Endometrial microvascular endothelial cells (primary cell): ENCODE data around the gene CFAP119. TPM values are rescaled to one million over a fixed set of nuclear protein-coding genes. Genes with fewer than 3 reads are reported as not detected.

Source experiments
- in situ Hi-C: cut with HindIII; loops from 2 replicates; pipeline ENCODE4 v1.10.0; 2017; ENCODE audit warnings: low sequenced_read_pairs, low pct_unique_long_range_greater_than_20kb; ENCODE audit errors: inconsistent ontology term
- total RNA-seq: library from RNA; depleted of rRNA; stranded (reverse); fragments of >200 nt; gene quantifications from one replicate; pipeline ENCODE4 v1.2.3, GENCODE V29; 2015; ENCODE audit errors: inconsistent ontology term

Gene CFAP119
- total RNA-seq, 1 donor from 2014 or later, result 1.2 TPM

DNA sequence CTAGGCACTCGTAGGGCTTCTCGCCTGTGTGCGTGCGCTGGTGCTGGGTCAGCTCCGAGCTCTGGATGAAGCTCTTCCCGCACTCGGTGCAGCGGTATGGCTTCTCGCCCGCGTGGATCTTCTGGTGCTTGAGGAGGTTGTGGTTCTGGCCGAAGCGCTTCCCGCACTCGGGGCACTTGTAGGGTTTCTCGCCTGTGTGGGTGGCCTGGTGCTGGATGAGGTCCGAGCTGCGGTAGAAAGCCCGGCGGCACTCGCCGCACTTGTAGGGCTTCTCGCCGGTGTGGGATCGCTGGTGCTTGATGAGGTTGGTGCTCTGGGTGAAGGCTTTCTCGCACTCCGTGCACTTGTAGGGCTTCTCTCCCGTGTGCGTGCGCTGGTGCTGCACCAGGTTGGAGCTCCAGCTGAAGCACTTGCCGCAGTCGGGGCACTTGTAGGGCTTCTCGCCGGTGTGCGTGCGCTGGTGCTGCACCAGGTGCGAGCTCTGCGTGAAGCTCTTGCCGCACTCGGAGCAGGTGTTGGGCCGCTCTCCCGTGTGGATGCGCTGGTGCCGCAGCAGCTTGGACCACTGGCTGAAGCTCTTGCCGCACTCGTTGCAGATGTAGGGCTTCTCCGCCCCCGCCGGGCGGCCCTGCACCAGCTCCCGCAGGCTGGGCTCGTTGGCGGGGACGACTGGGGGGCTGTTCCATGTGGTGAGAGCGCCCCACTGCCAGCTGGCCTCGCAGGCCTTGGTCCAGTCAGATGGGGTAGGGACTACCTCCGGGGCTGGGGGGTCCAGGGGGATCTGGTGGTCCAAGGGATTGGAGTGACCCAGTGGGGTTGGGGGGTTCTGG, 21.6 kb upstream of the CFAP119 start:
- in situ Hi-C loops, result no loop called here

DNA sequence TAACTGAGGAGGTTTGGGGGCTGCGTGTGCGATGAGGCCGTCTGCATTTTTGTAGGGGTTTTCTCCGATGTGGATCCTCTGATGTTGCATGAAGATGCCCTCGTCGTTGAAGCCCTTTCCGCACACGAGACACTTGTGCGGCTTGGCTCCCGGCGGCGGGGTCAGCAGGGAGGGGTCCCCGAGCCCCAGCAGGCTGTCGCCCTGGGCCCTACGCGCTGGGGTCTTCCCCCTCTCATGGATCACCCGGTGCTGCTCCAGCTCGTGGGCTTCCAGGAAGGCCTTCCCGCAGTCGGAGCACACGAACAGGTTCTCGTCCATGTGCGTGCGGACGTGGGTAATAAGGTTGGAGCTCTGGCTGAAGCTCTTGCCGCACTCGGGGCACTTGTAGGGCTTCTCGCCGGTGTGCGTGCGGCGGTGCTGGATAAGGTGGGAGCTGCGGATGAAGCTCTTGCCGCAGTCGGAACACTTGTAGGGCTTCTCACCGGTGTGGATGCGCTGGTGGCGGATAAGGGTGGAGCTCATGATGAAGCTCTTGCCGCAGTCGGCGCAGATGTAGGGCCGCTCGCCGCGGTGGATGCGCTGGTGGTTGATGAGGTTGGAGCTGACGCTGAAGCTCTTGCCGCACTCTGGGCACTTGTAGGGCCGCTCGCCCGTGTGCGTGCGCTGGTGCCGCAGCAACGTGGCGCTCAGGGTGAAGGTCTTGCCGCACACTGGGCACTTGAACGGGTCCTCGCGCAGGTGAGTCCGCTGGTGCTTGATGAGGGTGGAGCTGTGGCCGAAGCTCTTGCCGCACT, 20.8 kb upstream of the CFAP119 start:
- in situ Hi-C loops, result no loop called here

DNA sequence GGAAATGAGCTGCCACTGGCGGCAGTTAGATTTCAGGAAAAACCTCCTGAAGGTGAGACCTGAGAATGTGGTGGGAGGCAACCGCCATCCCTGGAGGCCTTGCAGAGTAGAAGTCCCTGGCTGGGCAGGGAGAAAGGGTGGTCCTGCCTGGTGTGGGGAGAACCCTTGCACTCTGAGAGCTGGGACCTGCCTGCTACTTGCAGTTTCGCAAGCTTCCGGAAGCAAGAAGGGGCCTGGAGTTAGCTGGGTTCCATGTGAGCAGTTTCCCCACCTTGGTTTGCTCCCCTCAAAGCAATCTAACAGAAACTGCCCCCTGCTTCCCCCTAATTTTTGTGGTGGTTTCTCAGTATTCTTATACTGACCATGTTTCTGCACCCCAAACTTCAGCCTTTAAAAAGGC, 18.7 kb upstream of the CFAP119 start:
- in situ Hi-C loops, result no loop called here

DNA sequence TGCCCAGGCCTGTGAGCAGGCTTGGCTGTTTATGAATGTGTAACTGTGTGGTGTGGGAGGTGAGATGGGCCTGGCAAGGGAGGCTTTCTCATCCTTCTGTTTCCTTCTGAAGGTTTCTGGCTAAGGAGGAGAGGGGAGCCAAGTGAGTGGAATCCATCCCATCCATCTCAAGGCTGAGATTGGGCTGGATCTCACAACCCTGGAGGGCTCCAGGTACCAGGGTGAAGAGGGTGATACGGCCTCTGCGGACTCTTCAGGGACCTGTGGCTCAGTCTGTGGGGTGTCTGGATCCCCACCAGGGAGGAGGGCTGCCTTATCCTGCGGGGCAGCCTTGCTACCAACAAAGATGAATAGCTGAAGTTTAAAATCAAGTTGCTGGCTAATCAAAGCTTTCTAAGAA, 18.2 kb upstream of the CFAP119 start:
- in situ Hi-C loops, result no loop called here

DNA sequence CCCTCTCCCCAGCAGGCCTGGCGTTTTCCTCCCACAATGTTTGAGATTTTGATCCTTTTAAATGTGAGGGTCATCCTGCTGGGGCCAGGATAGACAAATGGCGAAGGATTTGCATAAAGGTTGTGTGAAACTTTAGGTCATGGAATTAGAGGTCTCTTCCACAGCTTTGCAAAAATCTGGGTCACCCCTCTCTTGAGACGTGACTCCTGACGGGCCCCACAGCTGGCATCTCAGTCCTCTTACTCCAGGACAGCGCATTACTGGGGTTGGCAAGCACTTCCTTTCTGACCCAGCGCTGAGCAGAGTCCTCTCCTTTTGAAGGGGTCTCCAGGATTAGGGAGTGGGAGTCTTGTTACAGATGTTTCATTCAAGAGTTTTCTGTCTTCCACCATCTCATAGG, 17.7 kb upstream of the CFAP119 start:
- in situ Hi-C loops, result no loop called here

DNA sequence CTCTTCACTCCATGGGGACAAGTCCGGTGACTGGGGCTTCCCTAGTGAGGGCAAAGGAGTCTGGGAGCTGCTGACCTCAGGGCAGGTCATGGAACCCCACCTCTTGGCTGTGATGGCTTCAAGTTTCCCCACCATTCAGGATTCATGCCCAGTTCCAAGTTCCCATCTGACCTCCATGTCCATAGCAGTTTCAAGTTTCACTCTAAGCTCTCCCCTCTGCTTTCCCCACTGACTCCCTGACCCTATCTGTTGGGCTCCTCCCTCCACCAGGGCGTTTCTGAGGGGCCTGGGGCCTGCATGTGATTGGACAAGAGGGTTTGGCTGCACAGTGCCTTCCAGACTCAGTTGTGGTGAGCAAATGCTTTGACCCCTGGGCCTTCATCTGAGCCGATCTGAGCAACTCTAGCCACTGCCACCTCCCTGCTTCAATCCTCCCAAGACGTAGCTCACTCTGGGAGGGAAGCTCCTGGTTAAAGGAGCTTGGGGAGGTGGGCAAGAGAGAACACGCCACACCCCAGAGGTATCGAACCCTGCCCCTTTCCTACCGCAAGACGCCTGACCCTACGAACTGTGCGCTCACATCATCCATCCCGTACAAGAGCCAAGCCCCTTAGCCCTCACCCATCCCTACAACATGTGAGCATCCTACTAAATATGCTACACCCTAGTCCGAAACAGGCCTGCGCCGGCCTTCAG, 16.8 kb upstream of the CFAP119 start:
- in situ Hi-C loops, result no loop called here

DNA sequence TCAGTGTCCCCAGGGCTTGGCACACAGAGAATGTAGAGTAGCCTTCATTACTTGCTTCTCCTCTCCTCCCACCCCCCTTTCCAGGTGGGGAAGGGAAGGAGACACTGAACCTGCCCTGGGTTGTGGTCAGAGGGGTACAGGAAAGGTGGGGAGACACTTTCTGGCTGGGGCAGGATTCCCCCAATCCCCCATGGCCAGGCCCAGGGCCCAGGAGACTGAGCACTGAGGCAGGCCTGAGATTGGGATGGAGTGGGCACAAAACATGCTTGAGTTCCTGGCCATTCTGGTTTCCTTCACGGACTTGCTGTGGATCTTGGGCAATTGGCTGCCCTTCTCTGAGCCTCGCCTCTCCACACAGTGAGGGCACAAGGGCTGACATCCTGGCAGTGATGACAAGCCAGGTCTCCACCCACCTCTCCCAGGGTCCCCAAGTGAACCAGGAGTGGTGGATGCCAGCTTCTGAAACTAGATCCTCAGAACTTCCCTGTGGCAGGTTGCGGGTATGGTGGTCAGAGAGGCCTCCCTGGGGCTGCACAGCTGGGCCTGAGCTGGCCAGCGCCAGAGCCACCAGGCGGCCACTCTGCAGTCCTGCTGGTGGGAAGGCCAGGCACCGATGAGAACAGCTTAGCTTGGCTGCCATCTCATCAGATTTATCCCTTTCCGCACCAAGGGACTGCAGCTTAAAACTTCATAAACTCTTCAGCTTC, 15.9 kb upstream of the CFAP119 start:
- in situ Hi-C loops, result no loop called here

DNA sequence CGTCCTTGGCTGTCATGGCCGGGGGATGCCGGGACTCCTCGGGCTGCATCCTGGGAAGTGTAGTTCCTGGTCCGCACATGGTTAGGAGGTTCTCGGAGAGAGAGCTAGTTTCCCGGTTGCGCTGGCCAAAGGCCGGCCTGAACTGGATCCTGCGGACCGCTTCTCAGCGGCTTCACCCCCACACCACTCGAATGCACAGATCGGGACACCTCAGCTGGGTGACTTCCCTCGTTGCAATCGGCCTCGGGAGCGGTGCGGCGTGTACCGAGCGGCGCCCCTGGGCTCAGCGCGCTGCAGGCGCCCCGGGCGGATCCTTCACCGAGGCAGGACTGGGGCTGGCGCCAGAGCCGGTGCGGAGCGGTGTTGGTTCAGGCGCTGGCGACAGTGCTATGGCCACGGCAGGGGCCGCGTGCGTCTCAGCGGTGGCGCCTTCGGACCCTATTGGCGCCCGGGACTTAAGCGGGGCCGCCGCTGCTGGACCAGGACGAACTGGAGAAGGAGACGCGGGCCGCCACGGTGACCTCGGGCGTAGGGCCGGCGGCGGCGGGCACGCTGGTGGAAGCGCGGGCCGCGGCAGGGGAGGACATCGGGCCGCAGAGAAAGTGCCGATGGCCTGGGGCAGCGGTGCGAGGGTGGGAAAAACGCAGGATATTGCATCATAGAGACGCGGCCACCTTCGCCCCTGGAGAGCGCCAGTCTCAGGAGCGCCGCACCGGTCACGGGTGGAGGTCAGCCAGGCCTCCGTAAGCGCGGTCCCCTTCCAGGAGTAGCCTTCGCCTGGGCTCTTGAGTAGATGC, 13.7 kb upstream of the CFAP119 start:
- in situ Hi-C loops, result no loop called here

DNA sequence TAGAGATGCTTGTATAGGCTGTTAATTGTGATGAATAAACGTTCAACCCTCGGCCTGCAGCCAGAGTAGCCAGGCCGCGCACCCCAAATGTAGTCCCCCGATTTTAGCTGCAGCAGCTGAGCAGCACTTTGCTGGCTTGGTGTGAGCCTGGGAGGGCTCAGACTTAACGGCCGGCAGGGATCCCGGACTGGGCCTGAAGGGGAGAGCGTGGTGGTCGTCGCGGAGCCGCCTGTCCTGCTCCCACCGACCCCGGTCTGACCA, 13.2 kb upstream of the CFAP119 start:
- in situ Hi-C loops, result no loop called here

DNA sequence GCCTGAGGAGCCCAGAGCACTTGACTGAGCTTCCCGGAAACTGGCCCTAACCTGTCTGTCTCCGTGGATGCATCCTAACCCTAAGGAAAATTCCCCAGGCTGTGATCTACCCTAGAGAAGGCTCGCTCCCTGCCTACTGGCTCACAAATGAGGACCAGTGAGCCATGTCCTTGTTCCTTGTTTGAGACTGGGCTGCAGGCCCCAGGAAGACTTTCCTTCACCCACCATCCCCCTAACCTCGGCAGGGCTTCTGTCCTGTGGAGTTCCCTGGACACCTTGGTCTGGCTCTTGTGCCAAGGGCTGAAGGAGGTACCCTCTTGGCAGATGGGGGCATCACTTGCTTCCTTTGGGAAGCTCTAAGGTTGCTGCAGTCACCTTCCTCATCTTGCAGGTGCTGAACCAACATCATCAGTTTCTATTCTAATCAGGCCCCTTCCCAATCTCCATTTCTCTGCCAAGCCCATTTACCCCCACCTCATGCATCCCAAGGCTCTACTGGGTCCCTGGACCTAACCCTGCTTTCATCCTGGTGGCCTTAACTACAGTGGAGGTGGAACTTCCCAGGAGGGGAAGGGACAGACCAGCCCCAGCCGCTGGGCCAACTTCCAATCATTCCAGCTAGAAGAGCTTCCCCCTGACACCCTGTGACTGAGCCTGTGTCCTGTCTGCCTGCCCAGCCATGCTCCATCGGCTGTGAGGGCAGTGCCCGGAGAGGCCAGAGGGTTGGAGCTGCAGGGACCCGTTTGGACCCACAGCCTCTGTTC, 12.7 kb upstream of the CFAP119 start:
- in situ Hi-C loops, result no loop called here

DNA sequence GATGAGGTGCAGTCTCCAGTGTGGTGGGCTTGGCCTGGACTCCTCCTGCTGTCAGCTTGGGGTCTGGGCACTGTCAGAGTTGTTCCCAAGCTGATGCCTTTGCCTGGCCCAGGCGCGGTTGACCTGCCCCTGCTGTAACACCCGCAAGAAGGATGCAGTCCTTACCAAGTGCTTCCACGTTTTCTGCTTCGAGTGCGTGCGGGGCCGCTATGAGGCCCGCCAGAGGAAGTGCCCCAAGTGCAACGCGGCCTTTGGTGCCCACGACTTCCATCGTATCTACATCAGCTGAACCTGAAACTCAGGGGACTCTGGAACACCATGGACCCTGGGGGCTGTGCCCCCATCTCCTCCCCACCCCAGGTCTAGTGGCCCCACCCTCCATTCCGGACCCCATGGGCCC, 12.0 kb upstream of the CFAP119 start:
- in situ Hi-C loops, result no loop called here

DNA sequence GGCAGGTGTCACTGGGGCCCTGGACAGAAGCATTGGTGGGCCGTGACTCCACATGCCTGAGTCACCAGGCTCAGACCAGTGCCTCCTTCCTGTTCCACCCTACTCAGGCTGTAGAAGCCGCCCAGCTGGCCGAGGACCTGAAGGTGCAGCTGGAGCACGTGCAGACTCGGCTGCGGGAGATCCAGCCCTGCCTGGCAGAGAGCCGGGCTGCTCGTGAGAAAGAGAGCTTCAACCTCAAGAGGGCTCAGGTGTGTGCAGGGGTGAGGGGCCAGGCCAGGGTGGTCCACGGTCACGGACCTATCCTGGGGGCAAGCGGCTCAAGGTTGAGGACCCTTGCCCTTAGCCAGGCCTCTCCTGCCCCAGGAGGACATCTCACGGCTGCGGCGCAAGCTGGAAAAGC, 9.9 kb upstream of the CFAP119 start:
- in situ Hi-C loops, result no loop called here

DNA sequence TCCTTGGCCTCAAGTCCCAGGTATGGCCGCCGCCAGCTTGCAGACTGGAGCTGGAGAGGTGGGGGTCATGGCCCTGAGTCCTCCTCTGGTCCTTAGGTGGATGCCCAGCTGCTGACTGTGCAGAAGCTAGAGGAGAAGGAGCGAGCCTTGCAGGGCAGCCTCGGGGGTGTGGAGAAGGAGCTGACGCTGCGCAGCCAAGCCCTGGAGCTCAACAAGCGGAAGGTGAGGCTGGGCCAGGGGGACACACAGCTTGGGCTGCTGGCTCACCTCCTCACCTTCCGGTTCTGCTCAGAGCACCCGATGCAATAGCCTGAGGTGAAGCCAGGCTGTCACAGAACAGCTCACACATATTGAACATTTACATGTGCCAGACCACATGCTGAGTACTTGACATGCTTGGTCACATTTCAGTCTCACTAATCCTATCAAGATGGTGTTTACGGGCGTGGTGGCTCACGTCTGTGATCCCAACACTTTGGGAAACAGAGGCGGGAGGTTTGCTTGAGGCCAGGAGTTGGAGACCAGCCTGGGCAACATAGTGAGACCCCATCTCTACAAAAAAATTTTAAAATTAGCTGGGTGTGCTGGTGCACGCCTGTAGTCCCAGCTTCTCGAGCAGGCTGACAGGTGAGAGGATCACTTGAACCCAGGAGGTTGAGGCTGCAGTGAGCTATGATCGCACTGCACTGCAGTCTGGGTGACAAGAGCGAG, 7.7 kb upstream of the CFAP119 start:
- in situ Hi-C loops, result no loop called here

DNA sequence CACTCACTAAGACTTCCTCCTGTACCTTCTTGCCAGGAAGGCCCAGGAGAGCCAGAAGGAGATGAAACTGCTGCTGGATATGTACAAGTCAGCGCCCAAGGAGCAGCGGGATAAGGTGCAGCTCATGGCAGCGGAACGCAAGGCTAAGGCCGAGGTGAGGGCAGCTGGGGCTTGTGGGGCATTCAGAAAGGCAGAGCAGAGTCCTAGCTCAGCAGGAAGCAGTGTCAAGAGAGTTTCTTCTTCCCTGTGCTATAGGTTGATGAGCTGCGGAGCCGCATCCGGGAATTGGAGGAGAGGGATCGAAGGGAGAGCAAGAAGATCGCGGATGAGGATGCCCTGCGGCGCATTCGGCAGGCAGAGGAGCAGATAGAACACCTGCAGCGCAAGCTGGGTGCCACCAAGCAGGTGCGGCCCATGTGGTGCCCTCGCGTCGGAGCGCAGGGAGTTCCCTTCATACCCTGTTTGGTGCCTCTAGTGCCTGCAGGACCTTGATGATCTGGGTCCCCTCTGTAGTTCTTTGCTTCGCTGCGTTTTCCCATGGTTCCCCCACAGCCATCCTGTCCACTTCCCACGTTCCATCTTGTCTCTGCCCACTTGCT, 6.8 kb upstream of the CFAP119 start:
- in situ Hi-C loops, result no loop called here

DNA sequence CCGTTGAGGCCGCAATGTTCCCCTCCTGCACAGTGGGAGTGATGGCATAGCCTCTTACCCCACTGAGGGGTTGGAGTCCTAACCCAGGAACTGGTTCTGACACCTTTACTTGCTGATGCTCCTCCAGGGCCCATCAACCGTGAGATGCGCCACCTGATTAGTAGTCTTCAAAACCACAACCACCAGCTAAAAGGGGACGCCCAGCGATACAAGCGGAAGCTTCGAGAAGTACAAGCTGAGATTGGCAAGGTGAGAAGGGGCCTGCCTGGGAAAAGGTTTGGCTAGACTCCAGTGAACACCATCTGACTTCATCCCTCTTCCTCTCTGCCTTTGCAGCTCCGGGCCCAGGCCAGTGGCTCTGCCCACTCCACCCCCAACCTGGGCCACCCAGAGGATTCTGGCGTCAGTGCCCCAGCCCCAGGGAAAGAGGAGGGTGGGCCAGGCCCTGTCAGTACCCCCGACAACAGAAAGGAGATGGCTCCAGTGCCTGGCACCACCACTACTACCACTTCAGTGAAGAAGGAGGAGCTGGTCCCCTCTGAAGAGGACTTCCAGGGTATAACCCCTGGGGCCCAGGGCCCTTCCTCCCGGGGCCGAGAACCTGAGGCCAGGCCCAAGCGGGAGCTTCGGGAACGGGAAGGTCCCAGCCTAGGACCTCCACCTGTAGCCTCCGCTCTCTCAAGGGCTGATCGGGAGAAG, 6.1 kb upstream of the CFAP119 start:
- in situ Hi-C loops, result no loop called here

DNA sequence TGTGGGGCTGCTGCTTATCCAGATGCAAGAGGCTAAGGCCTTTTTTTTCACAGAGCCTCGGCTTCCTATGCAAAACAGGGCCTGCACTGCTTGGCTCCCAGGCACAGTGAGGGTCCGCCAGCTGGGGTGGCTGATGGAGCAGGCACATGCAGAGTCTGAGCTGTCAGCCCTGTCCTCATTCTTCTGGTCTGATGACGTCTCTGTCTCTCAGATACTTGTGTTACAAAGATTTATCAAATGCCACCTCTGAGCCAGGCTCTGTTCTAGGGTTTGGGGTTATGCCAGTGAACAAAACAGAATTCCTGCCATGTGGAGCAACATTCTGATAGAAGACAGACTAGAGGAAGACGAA, 5.0 kb upstream of the CFAP119 start:
- in situ Hi-C loops, result no loop called here
